Eye (tissue), 1 donor: ENCODE measurements around the gene SERPINA6.
A peak's percentile ranks its signal among the peaks of the same experiment; 100 is the strongest.
"Not testable (repeated sequence)": the region's sequence is repeated elsewhere in the genome, so short reads cannot be mapped to it uniquely, and the experiment has no call there.

ENCODE experiments used
- DNase-seq: peaks from one replicate; pipeline ENCODE4 v3.0.0-alpha.2; 2015

The SERPINA6 gene

DNA sequence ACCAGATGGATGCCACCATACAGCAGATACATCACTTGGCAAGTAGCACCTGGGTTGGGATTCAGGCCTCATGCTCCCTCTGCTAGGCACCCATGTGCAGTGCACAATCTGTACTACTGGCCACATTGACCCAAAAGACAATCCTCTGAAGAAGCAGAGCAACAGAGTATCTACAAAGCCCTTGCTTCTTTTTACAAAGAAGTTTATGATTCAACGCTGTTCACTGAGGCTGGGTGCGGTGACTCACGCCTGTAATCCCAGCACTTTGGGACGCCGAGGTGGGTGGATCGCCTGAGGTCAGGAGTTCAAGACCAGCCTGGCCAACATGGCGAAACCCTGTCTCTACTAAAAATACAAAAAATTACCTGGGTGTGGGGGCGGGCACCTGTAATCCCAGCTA, 31.1 kb upstream of the SERPINA6 start:
- DNase-seq = not testable (repeated sequence)

DNA sequence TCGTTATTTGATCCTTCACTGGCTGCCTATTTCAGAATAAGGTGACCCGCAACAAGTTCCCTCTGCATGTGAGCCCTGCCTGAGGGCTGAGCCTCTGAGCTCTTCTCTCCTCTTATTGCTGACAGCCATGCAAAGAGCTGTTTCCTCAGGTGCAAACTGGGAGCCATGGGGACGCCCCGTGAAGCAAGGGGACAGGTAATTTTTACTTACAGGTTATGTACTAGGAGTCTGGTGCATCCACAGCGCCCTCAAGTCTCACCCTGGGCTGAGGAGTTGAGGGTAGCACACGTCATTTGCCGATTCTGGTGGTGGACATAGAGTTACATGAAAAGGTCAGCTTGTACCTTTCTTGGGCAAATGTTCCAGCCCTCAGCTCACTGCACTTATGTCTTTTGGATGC, 26.1 kb upstream of the SERPINA6 start:
- DNase-seq = no peak

- no peak for DNase-seq
Observed at GRCh38 chr14:94348836-94349235, 25.7 kb upstream of the SERPINA6 start.

- peak; percentile 11 for DNase-seq
Observed at GRCh38 chr14:94346841-94347240, 23.7 kb upstream of the SERPINA6 start.

DNA sequence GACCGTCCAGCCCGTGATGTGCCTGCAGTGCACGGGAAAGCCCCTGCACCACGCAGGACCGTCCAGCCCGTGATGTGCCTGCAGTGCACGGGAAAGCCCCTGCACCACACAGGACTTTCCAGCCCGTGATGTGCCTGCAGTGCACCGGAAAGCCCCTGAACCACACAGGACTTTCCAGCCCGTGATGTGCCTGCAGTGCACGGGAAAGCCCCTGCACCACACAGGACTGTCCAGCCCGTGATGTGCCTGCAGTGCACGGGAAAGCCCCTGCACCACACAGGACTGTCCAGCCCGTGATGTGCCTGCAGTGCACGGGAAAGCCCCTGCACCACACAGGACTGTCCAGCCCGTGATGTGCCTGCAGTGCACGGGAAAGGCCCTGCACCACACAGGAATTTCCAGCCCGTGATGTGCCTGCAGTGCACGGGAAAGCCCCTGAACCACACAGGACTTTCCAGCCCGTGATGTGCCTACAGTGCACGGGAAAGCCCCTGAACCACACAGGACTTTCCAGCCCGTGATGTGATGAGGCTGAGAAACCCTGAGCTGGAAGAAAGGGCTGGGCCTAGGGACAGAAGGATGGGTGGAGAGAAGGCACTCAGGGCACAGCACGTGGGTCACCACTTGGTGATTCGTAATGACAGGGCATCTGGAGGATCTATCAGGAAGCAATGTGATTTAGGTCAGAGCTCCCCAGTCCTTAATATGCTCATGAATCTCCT, 23.1 kb upstream of the SERPINA6 start:
- DNase-seq = peak; percentile 9

DNA sequence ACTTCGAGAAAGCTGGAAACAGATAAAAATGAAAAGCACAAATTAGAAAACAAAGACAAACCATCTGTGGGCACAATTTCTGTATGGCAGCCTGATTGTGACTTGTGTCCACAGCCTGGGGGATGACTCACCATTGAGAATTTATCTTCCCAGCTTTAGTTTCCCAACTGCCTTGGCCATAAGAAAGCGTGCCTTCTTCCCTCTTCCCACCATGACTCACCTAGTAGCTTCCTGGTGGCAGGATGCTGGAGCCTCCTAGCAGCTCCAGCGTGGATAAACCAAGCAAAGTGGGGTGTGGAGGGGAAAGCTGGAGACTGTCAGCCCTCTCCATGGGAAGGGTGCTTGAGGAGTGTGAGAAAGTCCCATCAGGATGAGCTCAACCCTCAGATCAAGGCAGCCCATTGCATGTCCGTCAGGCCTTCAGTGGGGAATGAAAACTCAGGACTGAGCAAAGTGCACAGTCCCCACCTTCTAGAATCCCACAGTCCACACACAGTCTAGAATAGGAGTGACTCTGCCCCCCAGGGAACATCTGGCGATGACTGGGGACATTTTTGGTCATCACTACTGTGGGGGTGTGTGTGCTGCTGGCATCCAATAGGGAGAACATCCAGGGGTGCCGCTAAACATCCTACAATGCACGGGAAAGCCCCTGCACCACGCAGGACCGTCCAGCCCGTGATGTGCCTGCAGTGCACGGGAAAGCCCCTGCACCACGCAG, 22.4 kb upstream of the SERPINA6 start:
- DNase-seq = no peak

GRCh38 chr14:94344389-94344788, 21.3 kb upstream of the SERPINA6 start:
- DNase-seq = no peak

DNA sequence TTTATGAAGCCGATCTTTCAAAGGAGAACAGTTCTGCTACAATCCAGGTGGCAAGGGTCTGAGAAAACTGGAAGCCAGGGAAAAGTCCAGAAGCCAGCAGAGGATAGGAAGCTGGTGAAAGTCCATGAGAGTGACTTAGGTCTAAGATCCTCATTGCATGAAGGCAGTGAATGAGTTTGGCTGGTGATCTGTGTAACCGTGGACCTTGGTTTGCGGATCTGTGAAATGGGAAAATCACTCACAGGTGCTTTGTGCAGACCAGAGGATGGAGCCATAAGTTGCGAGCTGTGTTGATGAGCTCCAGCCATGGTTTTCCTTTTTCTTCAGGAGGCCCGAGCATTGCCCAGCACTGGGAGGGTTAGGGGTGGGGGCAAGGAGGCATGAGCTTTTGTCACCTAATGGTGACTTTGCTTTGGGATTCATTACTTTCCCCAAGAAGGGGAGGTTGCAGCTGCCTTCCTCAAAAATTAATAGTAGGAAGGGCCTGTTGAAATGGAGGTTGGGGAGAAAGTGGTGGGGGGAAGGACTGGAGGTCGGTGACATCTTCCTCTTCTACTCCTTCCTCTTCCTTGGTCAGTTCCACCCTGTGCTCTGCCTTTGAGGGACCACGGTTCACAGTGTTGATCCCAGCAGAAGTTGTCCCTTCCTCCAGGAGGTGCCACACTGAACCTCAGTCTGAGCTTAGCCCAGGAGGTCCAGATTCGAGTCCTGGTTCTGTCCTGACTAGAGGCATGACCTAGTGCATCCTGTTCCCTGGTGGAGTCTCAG, 20.3 kb upstream of the SERPINA6 start:
- DNase-seq = no peak

DNA sequence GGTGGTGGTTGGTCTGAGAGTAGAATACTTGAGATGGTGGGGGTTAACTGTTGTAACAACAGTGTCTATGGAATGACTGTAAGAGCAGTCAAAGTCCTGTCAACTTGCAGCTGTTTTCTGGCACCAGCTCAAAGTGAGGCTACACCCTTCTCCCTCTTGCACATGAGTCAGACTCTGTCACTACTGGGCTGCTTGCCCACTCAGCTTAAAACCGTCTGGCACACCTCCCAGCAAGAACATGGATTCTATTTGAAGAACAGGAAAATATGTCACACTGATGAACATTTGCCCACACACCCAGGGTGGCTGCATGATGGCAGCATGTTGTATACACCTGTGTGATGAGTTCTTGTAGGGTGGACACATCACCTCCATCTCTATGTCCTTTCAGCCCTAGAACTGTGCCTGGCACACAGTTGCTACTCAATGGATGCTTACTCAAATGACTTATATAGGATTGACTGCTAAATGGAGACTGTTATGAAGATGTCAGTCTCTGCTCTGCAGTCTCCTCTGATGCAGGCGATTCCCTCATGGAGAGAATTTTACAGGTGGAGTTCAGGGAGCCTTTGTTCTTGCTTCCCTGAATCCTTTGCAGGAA, 19.3 kb upstream of the SERPINA6 start:
- DNase-seq = peak; percentile 85

GRCh38 chr14:94341656-94342333, 18.7 kb upstream of the SERPINA6 start:
- no peak for DNase-seq

- no peak for DNase-seq
Observed at GRCh38 chr14:94340533-94340932, 17.4 kb upstream of the SERPINA6 start.

GRCh38 chr14:94338023-94338422, 14.9 kb upstream of the SERPINA6 start:
- DNase-seq = no peak

DNA sequence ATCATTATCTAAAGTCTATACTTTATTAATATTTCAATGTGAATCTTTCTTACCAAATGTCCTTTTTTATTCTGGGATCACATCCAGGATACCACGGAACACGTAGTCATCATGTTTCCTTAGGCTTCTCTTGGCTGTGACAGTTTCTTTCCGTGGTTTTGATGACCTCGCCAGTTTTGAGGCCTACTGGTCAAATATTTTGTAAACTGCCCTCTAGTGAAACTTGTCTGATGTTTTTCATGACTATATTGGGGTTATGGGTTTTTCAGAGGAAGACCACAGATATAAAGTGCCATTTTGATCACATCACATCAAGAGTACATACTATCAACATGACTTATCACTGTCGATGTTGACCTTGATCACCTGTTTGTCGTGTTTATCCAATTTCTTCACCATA, 14.1 kb upstream of the SERPINA6 start:
- DNase-seq = no peak

DNA sequence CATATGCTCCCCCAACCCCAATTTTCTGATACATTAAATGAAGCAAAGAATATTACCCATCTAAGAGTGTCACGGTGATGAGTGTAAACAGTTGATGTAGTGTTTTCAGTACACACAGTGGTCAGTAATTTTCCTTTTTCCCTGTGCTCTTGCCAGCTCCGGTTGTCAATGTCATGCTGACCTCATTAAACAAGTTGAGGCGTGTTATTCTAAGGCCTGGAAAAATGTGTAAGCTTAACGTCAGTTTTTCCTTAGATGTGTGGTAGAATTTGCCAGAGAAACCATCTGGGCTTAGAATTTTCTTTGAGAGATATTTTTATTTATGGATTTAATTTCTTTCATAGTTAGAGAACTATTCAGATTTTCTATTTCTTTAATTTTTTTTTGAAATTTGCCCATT, 11.7 kb upstream of the SERPINA6 start:
- no peak for DNase-seq

- DNase-seq = no peak
Observed at GRCh38 chr14:94332587-94332986, 9.5 kb upstream of the SERPINA6 start.

DNA sequence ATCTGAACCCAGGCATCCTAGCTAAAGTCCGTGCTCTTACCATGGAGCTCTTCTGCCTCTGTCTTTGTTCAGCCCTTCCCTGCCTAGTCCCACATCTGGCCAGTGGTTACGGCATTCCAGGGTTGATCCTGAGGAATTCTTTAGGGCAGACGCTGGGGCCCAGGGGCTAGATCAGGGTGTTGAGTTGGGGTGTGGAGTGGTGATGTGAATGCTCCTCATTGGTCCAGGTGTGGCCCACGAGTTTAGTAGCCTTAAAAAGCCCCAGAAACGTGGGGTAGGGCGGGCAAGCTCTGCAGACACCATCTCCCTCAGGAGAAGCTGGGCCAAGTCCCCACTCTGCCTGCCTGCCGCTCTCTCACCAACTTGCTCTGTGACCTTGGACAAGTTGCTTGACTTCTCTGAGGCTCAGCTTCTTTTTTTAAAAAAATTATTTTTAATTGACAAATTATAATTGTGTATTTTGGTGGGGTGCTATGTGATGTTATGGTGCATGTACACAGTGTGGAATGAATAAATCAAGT, 9.0 kb upstream of the SERPINA6 start:
- no peak for DNase-seq

- DNase-seq = no peak
Observed at GRCh38 chr14:94331462-94331861, 8.3 kb upstream of the SERPINA6 start.

- DNase-seq = no peak
Observed at GRCh38 chr14:94330857-94331256, 7.7 kb upstream of the SERPINA6 start.

- DNase-seq = no peak
Observed at GRCh38 chr14:94330432-94330831, 7.3 kb upstream of the SERPINA6 start.

DNA sequence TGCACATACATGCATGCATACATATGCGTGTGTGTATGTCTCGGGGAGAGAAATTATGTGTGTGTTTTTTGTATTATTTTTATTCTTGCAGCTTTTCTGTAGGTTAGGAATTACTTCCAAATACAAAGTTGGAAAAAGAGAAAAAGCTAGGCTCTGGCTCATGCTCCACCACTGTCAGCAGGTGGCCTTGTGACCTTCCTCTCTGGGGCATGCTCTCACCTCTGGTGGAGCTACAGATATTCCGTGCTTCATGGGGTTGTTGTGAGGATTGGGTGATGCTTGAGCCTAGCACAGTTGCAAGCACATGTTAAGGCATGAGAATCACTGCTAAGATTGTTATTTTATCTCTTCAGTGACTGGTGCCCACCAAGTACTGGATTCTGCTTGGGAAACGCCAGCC, 6.7 kb upstream of the SERPINA6 start:
- no peak for DNase-seq

DNA sequence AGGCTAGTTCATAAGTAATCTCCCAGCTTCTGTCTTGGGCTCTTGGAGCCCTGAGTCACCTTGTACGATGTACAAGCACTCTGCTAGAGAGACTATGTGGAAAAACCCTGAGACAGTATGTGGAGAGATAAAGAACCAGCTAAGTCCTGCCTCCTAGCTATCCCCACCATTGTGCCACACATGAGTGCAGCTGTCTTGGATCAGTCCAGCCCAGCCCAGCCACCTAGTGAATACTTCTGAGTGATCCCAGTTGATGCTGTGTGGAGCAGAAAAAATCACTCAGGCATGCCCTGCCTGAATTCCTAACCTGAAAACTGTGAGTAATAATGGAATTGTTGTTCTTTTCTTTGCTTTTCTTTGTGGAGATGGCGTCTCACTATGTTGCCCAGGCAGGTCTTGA, 5.1 kb upstream of the SERPINA6 start:
- no peak for DNase-seq

DNA sequence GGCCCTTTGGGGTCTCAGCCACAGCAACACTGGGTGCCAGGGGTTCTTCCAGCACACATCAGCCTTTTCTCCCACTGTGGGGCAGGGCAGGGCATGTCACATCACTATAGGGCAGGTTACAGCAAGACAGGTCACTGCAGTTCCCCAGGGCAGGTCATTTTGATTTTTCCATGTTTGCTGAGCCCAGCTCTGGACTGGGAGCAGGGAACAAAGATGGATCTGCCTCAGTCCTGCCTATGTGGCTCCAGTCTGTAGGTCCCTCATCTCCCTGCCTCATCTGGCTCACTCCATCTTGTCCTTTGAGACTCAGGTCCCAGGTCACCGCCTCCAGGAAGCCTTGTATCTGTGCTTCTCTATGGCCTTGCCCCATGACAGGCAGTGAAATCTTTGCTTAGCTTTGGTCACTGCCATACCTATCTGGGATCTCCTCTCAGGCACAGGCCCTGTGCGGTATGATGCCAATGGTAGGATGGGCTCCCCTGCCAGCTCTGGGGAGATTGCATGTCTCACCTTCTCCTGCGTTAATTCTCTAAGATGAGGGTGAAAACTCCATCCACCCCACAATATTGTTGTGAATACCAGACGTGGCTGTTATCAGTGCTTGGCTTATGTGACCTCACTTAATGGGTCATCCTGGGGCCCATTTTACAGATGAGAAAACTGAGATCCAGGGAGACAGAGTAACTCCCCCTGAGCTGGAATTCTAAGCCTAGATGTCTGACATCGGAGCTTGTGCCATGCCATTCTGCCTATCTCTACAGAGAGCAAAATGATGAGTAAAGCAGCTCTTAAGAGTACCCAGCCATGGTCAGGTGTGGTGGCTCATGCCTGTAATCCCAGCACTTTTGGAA, 1.5 kb downstream of the SERPINA6 start:
- DNase-seq = no peak
